Renal cortex interstitium (tissue), 15 donors: ENCODE measurements around the gene FYB2. TPM values are rescaled to one million over a fixed set of nuclear protein-coding genes. Genes with fewer than 3 reads are reported as not detected.

ENCODE experiments used
- DNase-seq, 11 donors: peaks; one replicate each; pipeline ENCODE4 v3.0.0-alpha.2; 2013; ENCODE audit warnings: low read depth in 9 of 11, low spot score in 4 of 11; ENCODE audit errors: extremely low read depth in 1 of 11
- long read RNA-seq, 16 experiments: transcript quantifications; one replicate each; lab custom pipeline, GENCODE V29; 2026
- polyA plus RNA-seq, 3 donors: library from polyadenylated mRNA; unstranded; fragments of 120-200 nt; gene quantifications; one replicate each; pipeline ENCODE4 v1.2.1, GENCODE V29; 2013; ENCODE audit not compliant: insufficient read length in 3 of 3

Gene FYB2, protein sequence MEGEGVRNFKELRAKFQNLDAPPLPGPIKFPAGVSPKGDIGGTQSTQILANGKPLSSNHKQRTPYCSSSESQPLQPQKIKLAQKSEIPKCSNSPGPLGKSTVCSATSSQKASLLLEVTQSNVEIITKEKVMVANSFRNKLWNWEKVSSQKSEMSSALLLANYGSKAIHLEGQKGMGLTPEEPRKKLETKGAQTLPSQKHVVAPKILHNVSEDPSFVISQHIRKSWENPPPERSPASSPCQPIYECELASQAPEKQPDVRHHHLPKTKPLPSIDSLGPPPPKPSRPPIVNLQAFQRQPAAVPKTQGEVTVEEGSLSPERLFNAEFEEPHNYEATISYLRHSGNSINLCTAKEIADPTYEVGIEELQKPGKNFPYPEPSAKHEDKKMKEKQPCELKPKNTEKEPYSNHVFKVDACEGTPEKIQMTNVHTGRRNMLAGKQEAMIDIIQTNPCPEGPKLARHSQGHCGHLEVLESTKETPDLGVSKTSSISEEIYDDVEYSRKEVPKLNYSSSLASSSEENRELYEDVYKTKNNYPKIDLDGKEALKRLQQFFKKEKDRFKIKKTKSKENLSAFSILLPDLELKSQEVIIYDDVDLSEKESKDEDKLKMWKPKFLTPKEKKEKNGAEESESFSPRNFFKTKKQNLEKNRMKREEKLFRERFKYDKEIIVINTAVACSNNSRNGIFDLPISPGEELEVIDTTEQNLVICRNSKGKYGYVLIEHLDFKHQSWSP
- polyA plus RNA-seq: 1 to 10 TPM in 2 of 3 donors, under 1 TPM in 1; 0.37 to 1.7 (median 1.4) TPM
- long read RNA-seq, donor 1: 0 reads
- long read RNA-seq, donor 2: 0 reads
- long read RNA-seq, donor 3, partial matches to known transcripts: 0 of 1 reads
- long read RNA-seq, donor 3, other reads (novel, unspliced or antisense): 0 of 1 reads
- long read RNA-seq, donor 4: 0 reads
- long read RNA-seq, donor 5: 0 reads
- long read RNA-seq, donor 6: 0 reads
- long read RNA-seq, donor 7: 0 reads
- long read RNA-seq, donor 8, partial matches to known transcripts: 0 of 1 reads
- long read RNA-seq, donor 8, other reads (novel, unspliced or antisense): 0 of 1 reads
- long read RNA-seq, donor 9: 0 reads
- long read RNA-seq, donor 10: 0 reads
- long read RNA-seq, donor 11, partial matches to known transcripts: 0 of 1 reads
- long read RNA-seq, donor 11, other reads (novel, unspliced or antisense): 0 of 1 reads
- long read RNA-seq, donor 12: 0 reads
- long read RNA-seq, donor 13: 0 reads
- long read RNA-seq, donor 14: 0 reads
- long read RNA-seq, donor 15: 0 reads
- long read RNA-seq, donor 16, partial matches to known transcripts: 0 of 2 reads
- long read RNA-seq, donor 16, other reads (novel, unspliced or antisense): 0 of 2 reads

DNA sequence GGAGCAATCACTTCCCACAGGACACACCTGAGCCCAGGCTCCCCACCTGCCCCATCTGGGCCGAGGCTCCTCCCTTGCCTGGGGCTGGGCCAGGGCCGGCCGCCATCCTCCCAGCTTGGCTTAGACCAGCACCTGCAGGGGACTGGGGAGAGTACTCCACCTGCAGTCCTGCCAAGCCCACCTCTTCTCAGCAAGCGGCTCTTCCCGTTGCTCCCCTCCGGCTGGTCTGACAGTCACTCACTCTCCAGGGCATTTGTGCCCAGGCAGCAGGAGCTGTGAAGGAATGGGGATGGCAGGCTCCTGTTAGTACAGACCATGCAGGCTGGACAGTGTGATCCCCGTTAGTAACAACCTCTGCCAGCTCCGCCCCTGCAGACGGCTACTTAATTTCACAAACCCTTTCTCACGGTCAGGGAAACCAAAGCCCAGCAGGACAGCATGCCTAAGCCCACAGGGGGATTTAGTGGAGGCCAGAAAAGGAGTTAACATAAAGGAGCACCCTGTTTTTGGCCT is at the start of gene FYB2:
Gene FYB2, minus strand, starts transcription at position 18 of the 513 bp plus-strand sequence. CDS start 114 bp downstream, outside the sequence.
- DNase-seq: no peak

DNA sequence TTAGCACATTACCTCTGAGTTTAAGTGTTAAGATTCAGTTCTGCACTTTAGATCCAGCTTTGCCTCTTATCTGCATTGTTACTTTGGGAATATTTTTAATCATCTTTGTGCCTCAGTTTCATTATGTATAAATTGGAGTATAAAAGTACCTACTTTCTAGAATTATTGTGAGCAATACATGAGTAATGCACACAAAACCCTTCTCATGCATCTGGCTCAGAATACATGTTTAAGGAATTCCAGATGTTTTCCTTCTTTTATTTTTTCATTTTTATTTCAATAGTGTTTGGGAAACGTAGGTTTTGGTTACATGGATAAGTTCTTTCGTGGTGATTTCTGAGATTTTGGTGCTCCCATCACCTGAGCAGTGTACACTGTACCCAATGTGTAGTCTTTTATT is 49.6 kb upstream of the FYB2 start:
- DNase-seq: no peak

DNA sequence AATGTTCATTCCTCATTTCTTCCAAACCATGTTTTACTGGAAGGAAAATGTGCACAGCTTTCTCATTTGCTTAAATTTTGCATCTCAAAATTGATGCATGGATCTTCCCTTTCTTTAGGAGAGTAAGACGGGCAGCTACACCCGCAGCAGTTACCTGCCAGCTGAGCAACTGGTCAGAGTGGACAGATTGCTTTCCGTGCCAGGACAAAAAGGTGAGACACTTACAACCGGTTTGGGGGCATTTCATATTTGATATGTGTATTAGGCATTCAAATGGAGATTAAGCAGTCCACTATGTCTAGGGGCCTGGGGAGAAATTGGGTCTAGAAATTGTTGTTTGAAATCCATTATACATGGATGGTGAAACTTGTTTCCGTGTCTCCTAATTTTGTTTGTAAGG is 48.3 kb upstream of the FYB2 start:
- DNase-seq: no peak

DNA sequence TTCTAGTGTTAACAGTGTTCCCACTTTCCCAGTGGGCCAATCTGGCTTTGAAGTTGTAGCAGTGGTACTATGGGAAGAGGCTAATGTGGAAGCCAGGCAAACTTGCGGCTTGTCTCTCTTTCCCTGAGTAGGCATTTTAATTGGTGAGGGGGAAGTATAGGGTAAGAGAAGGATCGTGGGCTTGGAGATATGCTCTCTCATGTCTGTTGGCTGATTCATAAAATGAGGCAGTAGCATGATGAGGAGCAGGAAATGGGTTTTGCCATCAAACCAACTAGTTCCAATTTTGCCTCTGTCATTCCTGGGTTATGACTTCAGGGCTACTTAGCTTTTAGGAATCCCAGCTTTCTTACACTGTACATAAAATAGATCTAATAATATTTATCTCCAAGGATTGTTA is 47.5 kb upstream of the FYB2 start:
- no peak for DNase-seq

DNA sequence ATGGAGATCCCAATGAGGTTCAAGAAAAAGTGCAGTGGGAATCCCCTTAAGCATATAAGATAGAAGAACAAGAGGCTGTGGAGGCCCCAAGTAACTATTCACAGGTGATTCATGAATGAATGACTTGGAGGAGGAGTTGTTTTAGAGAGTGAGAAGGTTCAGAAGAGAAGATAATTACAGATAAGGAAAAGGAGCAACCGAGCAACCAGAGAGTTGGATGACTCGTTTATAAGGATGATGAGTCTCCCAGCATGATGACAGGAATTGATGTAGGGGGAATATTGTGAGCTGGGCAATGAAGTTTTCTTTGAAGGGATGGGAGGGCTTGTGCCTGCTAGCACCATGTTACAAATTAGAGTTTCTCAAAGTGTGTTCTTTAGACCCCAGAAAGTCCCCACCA is 45.2 kb upstream of the FYB2 start:
- no peak for DNase-seq

DNA sequence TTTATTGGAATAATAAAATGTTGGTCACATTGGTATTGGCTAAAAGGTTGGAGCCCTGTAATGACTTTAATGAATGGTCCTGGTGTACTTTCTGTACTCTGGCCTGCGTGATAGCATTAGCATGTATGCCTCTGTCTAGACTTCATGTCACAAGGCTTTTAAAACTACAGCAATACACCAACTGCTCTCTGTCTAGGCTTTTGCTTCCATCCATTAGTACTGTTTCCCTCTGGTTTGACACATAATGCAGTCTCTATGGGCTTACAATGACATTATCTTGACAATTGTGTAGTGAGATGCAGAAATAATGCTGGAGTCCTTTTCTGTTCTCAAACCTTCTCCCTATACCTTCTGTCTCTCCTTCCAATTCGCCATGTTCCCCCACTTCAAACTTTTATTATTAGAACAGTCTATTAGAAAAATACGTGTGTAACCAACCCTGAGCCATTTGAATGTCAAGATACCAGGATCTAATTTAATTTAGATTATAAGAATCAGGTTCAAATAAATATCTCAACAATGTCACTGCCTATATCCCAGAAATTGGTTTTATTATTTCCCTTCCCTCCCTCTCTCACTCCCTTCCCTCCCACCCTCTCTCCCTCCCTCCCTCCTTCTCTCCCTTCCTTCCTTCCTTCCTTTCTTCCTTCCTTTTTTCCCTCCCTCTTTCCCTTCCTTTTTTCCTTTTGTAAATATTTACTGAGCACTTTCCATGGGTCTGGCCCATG is 44.2 kb upstream of the FYB2 start:
- no peak for DNase-seq

DNA sequence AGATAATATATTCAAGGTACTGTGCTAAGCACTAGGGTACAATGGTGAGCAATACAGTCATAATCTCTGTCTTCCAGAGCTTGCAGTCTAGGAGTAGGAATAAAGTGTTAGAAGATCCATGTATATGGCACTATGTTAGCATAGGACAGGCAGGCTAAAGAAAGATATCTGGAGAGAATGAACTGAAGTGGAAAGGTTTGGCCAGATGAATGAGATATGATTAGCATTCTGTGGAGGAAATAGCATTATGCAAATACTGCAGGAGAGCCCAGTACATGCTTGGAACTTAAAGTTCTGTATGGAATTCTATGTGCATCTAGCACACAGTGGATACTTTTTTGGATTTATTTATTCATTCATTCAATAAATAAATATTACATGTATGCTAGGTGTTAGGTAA is 40.1 kb upstream of the FYB2 start:
- no peak for DNase-seq

DNA sequence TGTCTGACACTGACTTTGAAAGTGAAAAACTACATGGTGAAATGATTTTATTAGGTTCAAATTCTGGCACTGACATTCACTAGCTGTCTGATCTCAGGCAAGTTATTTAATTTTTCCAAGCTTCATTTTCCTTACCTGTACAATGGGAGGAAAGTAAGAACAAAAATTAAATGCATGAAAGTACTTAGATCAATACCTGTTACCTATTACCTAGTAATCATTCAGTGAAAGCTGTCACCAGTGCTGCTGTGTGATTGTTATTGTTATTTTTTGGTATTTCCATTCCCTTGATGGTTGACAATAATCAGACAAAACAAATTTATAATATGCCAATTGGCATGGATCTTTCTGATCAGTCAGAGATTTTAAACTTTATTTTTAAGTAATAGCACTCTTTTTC is 37.0 kb upstream of the FYB2 start:
- DNase-seq: no peak

DNA sequence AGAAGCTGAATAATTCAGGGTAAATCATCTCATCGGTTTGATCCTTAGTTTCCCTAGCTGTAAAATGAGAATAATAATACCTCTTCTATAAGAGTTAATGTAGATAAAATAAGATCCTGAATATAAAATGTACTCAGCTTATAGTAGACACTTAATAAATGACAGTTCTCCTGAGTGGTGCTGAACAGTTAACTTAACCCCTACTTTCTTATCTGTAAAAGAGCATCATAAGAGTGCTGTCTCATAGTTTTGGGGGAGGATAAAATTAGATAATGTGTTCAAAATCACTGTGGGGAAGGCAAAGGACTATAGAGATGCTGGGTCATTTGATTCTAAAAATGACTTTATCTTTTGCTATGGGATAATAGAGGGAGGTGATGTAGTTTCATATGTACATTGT is 36.0 kb upstream of the FYB2 start:
- no peak for DNase-seq

DNA sequence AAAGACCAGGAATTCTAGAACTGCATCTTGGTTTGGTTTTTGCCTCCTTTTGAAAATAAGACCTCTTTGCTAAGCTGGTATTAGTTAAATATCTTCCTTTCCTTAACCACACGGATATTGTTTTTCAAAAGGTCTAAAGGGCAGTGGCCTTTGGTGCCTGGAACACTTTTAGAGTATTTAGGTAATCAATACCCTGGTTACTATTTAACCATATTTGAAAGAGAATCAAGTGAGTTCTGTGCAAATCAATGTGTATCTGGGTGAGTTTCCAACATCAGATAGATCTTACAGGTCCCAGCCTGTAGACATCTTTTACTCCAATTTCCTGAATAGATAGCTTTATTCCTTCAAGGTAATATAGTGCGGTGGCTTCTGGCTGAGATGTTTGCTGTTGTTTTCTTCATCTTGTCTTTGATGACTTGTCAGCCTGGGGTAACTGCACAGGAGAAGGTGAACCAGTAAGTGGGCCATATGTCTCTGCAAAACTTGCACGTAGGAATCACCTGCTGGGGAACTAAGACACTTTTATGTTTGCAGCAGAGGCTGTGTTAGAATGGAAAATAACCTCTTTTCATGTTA is 35.4 kb upstream of the FYB2 start, which contains the start of gene C8A:
Gene C8A, plus strand, starts transcription at position 277 of the 579 bp plus-strand sequence. Its CDS starts 105 bp downstream, at position 382.
- no peak for DNase-seq

DNA sequence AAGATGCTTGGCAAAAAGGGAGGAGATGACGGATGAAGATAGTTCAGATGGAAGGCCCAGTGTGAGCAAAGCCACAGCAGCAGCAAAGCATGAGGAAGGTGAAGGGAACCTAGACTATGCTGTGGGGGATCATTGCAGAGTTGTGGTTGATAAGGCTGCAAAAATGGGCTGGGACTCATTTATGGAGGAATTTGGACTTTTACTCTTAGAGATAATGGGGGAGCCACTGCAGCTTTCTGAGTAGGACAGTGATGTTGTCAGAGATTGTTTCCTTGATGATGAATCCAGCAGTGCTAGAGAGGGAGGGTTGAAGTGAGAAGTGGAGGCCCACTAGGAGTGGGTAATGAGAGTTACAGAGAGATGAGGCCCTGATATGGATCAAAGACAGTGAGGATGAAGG is 33.3 kb upstream of the FYB2 start:
- no peak for DNase-seq

DNA sequence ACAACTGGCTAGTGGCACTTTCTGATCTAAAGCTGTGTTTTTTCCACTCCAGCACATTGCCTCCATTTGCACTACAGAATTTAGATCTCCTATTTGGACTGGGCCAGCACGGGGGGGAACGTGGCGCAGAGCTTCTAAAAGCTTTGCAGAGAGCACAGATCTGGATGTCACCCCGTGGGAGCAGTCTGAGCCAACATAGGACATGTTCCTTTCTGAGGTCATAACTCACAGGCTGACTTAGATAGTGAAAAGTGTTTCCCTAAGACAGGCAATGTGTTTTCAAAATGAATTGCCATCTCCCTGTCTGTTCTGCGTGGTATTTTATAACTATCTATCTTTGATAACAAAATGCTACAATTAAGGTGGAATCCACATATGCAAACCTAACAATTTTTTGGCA is 31.7 kb upstream of the FYB2 start:
- no peak for DNase-seq

DNA sequence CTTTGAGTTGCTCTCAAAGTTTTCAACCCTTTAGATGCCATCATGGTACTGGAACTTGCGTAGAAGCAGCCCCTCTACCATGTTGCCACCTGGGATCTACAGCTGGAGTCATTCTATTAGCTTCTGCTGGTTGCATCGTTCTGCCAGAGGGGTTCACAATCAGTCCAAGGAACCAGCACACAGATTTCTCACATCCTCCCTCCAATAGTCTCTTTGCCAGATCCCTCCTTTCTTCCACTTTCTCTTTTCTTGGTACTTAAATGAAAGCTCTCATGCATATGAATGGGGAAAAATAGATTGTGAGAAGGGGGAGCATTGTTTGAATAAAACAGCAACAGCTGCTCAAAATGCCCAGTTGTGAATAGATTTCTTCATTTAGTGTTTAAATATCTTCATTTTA is 31.2 kb upstream of the FYB2 start:
- DNase-seq: no peak

DNA sequence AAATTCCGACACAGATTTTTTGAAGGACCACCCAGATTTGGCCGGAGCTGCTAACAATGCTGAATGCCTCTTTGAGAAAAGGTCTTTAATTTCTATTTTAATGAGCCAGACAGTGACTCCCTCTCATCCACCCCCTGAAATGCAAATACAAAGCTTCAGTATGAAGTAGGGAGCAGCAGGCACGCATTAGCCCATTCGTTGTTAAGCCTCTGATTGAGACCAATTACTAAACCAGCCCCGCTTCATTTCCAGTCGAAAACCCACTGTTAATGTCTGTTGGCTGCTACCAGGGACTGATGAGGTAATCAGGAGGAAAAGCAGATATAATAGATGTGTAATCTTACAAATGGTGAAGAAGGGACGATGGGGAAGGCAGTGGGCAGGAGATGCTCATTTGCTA is 30.5 kb upstream of the FYB2 start:
- DNase-seq: no peak

DNA sequence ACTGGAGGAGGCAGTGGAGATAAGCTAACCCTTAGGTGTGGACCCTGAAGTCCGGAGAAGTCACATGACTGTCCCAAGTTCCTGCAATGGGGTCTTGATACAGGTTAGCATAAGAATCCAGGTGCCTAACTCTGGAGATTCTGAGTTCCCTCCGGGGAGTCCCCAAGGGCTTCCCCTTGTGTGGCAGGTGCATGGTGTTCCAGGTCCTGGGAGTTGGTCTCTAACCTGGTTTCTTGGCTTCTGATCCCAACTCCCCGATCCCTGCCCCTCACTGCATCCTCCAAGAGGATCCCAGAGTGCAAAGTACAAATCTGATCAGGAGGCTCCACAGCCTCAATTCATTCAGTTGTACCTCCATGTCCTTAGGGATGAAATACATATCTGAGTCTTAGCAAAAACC is 26.1 kb upstream of the FYB2 start:
- no peak for DNase-seq

DNA sequence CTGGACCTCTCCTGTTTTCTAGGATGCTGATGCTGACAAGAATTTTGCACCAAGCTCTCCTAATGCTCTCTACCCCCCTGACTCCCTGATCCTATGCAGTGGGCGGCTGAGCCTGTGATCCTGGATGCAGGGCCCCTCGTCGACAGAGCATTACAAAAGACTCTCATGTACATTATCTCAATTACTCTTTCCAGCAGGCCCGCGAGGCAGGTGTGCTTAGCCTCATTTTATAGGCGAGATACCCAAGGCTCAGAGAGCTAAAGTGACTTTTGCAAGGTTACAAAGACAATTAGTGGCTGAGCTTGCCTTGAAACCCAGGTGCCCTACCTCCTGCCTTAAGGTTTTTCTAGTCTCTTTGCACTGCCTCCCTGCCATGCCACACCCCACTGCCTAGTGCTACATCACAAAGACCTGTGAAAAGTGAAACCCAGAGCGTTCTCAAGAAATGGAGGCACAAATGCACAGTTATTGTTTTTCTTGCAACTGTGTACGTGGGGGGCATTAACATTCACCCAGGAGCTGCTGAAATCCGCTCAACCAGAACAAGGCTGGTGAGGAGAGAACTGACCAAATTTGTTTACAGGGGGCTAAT is 25.4 kb upstream of the FYB2 start:
- DNase-seq: no peak

DNA sequence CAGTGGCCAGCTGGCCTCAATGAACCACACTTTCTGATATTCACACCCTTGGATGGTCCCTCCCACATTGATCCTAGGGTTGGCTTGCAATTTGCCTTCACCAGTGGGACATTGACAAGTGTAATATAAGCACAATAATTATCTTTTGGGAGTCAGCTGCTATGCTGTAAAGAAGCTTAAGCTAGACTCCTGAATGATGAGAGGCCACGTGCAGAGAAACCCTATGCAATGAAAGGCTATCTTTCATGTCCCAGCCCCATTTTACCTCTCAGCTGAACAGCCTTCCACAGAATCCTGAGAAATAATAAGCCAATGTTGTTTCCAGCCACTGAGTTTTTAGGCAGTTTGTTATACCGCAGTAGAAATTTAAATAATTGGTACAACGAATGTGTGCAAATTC is 24.3 kb upstream of the FYB2 start:
- DNase-seq: no peak

DNA sequence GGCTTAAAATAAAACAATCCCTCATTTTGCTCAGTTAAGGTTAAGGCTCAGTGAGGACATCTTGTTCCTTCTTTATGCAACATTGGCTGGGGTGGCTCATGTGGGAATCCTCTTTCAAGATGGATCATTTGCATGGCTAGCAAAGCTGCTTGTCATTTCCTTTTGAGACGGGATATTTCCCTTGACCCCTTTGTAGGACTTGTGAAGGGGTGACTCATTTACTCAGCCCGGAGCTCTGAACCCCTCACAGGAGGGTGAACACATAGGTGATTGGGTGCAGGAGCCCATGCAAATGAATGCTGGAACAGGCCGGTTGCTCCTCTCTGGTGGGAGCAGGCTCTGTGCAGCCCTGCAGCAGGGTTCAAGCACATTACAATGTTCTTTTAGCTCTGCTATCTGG is 19.6 kb upstream of the FYB2 start:
- no peak for DNase-seq
